GM19099 (cell line): Measurements from ENCODE around the gene C2orf68.
A peak's percentile ranks its signal among the peaks of the same experiment; 100 is the strongest.

Experiments used
- POLR2A ChIP-seq: IDR thresholded peaks from 3 replicates; pipeline ENCODE4 v1.6.1; 2011; ENCODE audit warnings: low read depth; ENCODE audit not compliant: insufficient read length; ENCODE audit errors: extremely low read depth

Gene C2orf68

DNA sequence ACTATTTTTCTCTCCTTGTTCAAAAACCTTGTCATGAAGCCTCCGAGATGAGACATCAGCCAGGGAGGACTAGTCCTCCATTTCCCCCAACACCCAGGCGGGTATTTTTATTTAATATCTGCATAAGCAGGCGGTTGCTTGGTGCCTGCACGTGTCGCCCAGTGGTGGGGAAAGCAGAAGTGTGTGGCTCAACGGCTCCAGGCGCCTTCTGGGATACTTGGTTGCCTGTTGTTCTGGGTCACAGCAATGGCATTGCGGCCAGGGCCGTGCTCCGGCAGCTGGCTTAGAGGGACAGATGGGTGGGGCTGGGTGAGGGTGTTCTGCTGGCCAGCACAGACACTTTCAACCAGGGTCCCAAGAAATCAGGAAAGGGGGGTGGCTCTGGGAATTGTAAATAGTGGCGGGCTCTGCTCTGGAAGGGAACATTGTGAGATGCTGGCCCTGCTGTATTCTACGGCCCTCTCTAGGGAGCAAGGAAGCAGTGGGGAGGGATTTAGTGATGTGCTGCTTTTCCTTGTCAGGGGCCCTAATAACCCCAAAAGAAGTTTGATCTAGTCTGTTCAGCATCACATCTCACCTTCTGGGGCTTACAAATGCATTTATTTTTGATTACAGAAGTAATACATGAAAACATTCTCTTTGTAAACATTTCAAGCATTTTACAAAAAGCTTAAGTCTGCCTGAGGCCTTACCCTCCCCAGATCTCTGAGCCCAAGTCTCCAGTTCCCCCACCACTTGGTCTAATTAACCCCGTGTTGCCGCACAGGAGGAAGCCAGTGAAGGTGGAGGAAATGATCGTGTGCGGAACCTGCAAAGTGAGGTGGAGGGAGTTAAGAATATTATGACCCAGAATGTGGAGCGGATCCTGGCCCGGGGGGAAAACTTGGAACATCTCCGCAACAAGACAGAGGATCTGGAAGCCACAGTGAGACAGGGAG, 33.4 kb downstream of the C2orf68 start:
- TF ChIP-seq POLR2A: peak; percentile 20

DNA sequence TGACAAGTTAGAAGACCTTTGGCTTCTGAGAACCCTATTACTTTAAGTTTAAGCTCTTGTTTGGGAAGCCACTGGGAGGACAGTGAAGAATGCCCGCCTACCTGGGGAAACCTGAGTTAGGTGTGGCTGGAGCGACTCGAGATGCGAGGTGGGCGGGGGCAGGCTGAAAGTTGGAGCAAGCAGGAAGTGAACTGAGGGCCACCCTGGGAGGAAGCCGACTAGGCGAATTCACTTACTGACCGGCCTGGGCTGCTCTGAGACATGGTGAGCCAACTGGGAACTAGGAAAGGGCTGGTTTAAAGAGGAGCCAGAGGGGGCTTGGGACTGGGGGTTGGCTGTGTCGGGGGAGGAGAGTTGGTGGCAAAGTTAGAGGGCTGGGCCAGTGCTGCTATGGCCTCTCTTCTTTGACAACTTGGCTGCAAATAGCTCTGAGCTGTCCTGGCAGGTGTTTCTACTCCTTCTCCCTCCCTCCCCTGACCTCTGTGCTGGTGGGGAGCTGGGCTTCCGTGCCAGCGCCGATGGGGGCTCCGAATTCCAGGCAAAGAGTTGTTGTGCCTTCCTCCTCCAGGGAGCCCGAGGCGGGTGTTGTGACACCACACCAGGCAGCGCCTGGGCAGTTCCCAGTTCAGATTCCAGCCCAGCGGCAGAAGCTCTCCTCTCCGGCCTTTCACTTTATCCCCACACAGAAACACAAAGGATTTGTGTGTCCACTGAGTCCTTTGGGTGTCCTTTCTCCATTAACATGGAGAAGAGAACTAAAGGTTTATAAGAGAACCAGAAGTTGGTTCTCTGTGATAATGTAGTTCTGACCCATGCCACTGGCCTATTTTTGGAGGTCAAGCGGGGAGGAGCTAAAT, 34.3 kb downstream of the C2orf68 start, which contains the start of gene VAMP8:
Gene VAMP8, plus strand, starts transcription at position 201 of the 857 bp plus-strand sequence. Its CDS starts 61 bp downstream, at position 262.
- peak; percentile 57 for TF ChIP-seq POLR2A

DNA sequence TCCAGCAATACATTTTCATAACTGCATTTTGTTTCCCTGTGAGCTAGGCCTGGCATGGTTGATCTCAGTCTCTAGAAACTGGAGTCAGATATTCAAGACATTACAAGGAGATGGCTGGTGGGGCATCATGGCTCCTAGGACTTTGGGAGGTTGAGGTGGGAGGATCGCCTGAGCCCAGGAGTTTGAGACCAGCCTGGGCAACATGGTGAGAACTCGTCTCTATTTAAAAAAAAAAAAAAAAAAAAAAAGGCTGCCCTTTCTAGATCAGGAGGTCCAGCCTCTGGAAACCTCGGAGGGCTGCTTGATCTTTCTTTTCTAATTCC, 34.8 kb downstream of the C2orf68 start:
- no peak for TF ChIP-seq POLR2A

DNA sequence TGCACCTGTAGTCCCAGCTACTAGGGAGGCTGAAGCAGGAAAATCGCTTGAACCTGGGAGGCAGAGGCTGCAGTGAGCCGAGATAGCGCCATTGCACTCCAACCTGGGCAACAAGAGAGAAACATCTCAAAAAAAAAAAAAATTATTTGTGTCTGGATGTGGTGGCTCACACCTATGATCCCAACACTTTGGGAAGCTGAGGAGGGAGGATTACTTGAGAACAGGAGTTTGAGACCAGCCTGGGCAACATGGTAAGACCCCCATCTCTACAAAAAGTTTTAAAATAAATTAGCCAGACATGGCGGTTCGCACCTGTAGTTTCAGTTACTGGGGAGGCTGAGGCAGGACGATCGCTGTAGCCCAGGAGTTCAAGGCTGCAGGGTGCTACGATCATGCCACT, 36.1 kb downstream of the C2orf68 start:
- TF ChIP-seq POLR2A: no peak

DNA sequence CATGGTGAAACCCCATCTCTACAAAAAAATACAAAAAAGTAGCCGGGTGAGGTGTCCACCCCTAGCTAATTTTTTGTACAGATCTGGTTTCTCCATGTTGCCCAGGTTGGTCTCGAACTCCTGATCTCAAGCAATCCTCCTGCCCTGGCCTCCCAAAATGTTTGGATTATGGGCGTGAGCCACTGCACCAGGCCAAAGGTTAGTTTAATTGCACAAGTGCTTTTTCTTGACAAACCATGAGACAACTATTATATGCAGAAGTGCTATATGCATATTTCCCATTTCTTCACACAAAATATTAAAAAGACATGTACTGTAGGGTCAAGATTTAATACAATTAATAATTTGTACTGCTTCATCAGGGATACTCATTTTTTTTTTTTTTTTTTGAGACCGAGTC, 45.6 kb downstream of the C2orf68 start:
- no peak for TF ChIP-seq POLR2A

DNA sequence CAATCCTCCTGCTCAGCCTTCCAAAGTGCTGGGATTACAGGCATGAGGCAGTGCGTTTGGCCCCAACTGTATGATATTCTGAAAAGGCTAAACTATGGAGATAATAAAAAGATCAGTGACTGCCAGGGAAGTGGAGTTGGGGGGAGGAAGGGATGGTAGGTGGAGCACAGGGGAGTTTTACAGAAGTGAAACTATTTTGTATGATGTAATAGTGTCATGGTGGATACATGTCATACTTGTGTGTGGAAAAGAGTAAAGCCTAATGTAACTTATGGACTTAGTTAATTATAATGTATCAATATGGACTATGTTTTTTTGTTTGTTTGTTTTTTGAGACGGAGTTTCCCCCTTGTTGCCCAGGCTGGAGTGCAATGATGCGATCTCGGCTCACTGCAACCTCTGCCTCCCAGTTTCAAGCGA, 47.7 kb downstream of the C2orf68 start:
- no peak for TF ChIP-seq POLR2A

DNA sequence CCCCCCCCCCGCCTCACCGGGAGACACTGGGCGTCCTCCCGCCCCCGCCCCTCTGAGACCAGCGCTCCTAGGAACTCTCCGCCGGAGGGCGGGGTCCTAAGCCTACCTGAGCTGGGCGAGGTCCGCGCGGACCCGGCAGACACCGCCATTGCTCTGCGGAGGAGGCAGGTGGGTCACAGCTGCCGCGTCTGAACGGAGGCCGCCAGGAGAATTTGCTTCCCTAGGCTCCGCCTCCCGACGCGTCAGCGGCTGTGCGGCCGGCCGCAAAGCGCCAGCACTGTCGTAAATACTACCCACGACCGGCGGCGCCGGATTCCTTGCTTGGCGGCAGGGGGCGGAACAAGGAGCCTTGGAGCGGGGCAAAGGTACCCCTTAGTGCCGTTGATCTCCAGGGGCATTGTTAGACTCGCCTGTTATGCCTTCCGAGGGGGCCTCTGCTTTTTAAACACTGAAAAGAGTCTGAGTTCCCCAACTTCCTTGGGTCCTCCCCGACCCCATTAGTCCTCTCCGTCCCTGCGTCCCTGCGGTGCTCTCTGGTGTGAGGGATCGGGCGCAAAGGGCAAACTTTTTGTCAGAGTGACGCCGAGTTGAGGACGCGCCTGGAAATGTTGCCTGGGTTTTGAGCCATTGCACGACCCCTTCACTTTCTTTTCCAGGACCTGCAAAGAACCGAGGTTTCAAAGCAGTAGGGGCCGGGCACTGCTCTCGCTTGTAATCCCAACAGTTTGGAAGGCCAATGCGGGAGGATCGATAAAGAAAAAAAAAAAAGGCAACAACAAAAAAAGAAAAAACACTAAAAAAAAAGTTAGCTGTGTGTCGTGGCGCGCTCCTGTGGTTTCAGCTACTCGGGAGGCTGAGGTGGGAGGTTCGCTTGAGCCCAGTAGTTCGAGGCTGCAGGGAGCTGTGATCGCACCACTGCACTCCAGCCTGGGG, 50.3 kb downstream of the C2orf68 start, which contains the start of gene GGCX:
Gene GGCX, minus strand, starts transcription at position 214 of the 933 bp plus-strand sequence. Its CDS starts 65 bp downstream, at position 149.
- peak; percentile 95 for TF ChIP-seq POLR2A

GRCh38 chr2:85560812-85561279, 51.0 kb downstream of the C2orf68 start:
- TF ChIP-seq POLR2A: no peak

GRCh38 chr2:85558160-85558559, 53.7 kb downstream of the C2orf68 start:
- TF ChIP-seq POLR2A: no peak

GRCh38 chr2:85557130-85557529, 54.7 kb downstream of the C2orf68 start:
- no peak for TF ChIP-seq POLR2A
